Measurements from ENCODE around the gene LTN1.
"Not testable (repeated sequence)": the region's sequence is repeated elsewhere in the genome, so short reads cannot be mapped to it uniquely, and the experiment has no call there.

The LTN1 gene, protein sequence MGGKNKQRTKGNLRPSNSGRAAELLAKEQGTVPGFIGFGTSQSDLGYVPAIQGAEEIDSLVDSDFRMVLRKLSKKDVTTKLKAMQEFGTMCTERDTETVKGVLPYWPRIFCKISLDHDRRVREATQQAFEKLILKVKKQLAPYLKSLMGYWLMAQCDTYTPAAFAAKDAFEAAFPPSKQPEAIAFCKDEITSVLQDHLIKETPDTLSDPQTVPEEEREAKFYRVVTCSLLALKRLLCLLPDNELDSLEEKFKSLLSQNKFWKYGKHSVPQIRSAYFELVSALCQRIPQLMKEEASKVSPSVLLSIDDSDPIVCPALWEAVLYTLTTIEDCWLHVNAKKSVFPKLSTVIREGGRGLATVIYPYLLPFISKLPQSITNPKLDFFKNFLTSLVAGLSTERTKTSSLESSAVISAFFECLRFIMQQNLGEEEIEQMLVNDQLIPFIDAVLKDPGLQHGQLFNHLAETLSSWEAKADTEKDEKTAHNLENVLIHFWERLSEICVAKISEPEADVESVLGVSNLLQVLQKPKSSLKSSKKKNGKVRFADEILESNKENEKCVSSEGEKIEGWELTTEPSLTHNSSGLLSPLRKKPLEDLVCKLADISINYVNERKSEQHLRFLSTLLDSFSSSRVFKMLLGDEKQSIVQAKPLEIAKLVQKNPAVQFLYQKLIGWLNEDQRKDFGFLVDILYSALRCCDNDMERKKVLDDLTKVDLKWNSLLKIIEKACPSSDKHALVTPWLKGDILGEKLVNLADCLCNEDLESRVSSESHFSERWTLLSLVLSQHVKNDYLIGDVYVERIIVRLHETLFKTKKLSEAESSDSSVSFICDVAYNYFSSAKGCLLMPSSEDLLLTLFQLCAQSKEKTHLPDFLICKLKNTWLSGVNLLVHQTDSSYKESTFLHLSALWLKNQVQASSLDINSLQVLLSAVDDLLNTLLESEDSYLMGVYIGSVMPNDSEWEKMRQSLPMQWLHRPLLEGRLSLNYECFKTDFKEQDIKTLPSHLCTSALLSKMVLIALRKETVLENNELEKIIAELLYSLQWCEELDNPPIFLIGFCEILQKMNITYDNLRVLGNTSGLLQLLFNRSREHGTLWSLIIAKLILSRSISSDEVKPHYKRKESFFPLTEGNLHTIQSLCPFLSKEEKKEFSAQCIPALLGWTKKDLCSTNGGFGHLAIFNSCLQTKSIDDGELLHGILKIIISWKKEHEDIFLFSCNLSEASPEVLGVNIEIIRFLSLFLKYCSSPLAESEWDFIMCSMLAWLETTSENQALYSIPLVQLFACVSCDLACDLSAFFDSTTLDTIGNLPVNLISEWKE (N-terminal part only)

DNA sequence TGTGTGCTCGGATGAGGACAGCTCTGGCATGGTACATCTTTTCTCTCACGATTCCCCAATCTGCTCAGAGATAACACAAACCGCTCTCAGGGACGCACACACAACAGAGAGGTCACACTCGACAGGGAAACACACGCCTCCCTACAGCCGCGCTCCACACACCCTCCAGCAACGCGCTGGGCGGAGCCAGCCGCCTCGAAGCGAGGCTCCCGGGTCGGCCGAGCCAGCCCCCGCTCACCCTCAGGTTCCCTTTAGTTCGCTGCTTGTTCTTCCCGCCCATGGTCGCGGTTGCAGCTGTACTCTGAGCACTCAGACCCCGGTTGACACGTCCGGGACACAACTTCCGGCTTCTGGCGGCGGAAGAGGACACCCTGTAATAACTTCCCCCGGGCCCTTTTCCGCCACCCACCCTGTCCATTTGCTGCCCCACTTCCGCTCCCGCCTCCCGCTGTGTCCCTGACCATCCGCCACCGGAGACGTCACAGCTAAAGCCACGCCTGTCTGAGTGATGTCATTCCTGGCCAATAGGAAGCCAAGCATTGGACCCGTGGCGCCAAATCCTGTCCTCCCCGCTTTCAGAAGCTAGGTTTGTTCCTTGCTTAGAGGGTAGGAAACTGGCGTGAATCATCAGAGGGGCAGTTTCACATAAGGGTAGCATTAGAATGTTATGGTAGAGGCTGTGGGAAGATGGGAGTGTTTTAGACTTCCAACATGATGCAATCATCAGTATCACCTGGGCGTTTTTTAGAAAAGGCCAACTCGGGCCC is at the start of gene LTN1:
Gene LTN1 (minus strand): TSS at position 352 of the 767 bp plus-strand sequence. CDS start 72 bp downstream, at position 280.
- no peak for FAIRE-seq

DNA sequence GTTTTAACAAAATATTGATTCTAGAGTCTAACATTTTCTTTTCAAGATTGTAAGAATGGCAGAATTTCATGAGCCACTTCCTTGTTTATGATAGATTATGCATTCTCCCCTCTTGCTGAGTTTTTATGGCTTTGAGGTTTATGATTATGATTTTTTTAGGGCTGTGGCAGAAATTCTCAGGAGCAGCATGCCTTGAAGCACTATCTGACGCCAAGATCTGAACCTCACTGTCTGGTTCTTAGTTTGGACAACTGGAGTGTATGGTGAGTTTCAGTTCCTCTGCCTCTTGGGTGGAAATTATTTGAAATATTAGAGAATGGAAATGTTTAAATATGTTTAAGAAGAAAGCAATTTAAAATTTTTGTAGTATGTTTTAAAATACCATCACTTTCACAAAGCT is 42.0 kb upstream of the LTN1 start:
- no peak for FAIRE-seq

DNA sequence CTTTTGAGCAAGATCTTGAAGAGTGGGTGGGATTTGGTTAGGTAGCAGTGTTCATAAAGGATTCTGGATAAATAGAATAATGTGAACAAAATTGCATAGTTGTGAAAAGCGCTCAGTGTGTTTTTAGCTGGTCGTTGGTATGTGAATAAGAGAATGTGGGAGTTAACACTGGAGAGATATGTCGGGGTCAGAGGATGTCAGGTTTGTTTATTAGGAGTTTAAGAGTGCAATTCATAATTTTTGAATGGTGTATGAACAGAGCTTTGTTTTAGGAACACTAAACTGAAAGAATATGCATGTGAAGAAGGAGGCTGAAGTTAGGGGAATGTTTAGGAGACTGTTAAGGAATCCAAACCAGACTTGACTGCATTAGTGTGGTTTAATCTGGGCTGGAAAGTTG is 41.2 kb upstream of the LTN1 start:
- no peak for FAIRE-seq

DNA sequence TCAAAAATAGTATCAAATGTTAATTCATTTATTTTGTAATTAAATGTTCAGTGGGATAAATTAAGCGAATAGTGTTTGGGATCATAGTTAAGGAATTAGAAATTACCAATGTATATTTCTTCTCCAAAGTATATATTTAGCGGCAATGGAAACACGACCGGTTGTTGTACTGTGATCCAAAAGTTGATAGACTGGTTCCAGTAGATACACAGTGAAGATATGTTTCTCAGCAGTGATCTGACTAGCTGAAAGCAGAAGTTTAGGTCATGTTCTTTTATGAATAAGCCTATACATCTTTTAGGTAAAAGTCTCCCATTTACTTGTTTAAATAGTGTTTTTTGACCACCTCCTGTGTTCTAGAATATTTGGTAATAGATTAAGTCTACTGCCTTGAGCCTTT is 40.6 kb upstream of the LTN1 start:
- FAIRE-seq: no peak

DNA sequence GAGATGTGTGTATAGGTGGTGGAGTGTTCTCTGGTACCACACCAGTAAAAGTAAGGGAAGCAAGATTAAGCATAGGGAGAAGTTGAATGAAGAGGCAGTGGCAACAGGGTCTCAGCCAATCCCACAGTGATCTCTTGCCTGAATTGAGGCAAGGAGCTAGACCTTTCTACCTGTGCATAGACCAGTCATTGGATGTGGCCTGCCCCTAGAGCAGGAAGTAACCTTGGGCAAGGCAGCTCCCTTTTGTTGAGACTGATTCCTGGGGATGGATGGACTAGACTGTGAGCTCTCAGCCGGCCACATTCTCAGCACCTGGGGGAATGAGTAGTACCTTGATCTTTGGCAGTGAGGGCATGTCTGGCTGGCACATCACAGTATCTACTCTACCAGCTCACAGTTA is 38.2 kb upstream of the LTN1 start:
- no peak for FAIRE-seq

- no peak for FAIRE-seq
These were observed 36.8 kb upstream of the LTN1 start for GRCh38 chr21:29029524-29029923.

- FAIRE-seq: no peak
These were observed 32.6 kb upstream of the LTN1 start for GRCh38 chr21:29025328-29025713.

DNA sequence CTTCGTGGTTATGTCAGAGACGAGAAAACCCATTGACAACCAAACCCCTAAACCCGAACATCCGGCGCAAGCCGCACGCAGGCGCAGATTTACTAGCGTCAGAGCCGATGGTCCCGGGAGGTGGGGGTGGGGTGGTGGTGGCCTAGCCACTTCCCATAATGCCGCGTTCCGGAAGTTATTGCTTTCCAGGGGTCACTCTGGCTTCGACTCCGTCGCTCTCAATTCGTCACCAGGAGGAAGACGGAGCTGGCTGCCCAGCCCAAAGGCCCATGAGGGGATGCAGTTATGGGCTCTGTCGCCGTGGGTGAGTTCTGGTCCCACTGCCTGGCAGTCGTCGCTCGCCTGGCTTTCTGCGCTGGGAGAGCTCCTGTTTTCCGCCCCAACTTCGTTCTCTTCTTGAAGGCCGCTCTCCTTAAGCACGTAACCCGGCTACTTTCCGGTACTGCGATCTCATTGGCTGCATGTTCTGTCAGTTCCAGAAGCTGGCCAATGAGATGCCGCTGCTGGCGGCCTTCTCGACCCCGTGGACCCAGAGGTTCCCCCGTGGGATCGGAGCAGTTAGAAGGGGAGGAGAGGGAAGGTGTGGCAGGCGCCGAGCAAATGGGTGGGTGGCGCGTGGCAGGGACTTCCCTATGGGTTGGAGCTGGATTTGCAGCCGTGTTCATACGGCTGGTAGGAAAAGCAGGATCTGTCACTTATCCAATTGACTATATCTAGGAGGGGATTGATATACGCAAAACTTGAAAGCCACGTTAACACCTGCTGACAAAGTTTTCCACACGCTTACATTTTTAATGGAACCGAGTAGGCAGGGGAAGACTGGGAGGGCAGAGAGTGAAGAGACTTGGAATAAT is 32.0 kb upstream of the LTN1 start, which contains the start of gene USP16:
Gene USP16 (plus strand): TSS at position 195 of the 854 bp plus-strand sequence. CDS start 3,246 bp downstream, outside the sequence.
- no peak for FAIRE-seq

GRCh38 chr21:29022166-29022565 is 29.5 kb upstream of the LTN1 start:
- FAIRE-seq: no peak

DNA sequence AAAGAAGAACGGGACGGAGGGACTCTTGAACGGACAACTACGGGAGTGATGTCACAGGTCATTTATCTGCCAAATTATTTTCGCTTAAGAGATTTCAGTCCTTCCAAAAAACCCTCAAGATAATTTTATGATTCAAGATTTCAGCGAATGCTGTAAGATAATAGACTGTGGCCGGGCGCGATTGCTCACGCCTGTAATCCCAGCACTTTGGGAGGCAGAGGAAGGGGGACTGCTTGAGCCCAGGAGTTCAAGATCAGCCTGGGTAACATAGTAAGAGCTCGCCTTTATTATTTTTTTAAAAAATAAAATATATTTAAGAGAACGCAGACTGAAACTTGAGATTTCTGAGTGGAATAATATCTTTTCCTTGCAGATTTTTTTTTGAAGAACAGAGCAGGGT is 25.9 kb upstream of the LTN1 start:
- no peak for FAIRE-seq

DNA sequence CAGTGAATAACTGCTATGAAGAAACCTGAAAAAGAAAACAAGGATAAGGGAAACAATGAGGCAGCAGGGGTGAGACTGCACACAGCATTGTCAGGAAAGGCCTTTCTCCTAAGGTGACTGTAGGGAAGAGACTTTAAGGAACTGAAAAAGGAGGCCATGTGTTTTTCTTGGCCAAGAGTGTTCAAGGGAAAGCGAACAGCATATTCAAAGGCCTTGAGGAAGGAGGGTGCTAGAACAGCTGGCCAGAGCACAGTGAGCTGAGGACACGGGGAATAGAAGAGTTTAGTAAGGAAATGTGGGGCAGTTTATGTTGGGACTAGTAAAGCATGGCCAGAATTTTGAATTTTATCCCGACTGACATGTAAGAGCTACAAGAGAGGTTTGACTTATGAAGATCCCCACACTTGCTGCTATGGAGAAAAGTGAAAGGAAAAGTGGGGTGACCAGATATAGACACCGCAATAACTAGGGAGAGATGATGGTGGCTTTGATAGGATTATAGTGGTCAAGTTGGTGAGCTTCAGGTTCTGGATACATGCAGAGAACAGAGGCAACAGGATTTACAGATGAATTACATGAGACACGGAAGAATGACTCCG is 25.1 kb upstream of the LTN1 start:
- FAIRE-seq: no peak

DNA sequence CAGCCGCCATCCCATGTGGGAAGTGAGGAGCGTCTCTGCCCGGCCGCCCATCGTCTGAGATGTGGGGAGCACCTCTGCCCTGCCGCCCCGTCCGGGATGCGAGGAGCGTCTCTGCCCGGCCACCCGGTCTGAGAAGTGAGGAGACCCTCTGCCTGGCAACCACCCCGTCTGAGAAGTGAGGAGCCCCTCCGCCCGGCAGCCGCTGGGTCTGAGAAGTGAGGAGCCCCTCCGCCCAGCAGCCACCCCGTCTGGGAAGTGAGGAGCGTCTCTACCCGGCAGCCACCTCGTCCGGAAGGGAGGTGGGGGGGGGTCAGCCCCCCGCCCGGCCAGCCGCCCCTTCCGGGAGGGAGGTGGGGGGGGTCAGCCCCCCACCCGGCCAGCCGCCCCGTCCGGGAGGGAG is 18.6 kb upstream of the LTN1 start:
- not testable (repeated sequence) for FAIRE-seq

DNA sequence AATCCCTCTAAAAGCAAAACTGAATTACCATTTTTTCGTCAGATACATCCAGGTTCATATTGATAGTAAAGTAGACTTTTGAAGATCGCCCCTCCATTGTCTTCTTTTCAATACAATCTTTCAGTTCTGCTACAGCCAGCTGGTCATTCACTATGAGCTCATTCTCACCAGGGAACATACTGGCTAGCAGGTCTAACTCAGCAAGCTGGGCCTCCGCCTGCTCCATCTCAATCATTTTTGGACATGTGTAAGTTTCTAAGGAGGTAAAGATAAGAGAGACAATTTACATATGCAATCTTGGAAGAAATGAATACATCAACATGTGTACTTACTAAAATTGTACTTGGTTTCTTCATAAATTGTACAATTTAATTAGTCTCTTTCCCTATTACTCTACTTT is 15.7 kb upstream of the LTN1 start:
- FAIRE-seq: no peak

- no peak for FAIRE-seq
These were observed 15.1 kb upstream of the LTN1 start for GRCh38 chr21:29007810-29008209.

DNA sequence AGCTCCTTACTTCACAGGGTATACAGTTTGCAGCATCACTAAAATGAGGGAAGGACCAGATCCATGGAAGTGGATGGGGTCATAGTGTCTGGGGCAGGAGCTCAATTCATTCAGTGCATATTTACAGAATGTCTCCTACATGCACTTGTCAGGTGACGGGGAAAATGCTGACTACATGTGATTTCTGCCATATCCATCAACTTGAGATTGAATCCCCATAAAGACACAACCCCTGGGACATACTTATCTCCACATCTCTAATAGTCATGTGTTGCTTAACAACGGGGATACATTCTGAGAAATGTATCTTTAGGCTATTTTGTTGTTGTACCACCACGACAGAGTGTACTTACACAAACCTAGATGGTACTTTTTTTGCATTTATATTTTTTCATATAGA is 14.5 kb upstream of the LTN1 start:
- FAIRE-seq: no peak

- FAIRE-seq: no peak
These were observed 13.0 kb upstream of the LTN1 start for GRCh38 chr21:29005696-29006095.

GRCh38 chr21:29002442-29003144 is 9.9 kb upstream of the LTN1 start:
- peak; percentile 58 for FAIRE-seq

DNA sequence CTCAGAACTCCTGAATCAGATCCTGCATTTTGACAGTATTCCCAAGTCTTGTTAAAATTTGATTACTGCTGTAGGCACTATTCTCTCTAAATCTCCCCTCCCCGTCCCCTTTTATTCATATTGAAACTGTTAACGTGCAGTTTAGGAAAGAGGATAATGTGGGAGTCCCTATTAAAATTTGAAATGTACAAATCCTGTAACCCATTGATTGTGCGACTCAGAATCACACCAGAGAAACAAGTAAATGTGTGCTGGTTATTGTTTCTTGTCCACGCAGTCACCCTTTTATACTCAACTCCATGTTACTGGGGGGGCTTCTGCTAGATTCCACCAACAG is 584 bp upstream of the LTN1 start:
- no peak for FAIRE-seq

DNA sequence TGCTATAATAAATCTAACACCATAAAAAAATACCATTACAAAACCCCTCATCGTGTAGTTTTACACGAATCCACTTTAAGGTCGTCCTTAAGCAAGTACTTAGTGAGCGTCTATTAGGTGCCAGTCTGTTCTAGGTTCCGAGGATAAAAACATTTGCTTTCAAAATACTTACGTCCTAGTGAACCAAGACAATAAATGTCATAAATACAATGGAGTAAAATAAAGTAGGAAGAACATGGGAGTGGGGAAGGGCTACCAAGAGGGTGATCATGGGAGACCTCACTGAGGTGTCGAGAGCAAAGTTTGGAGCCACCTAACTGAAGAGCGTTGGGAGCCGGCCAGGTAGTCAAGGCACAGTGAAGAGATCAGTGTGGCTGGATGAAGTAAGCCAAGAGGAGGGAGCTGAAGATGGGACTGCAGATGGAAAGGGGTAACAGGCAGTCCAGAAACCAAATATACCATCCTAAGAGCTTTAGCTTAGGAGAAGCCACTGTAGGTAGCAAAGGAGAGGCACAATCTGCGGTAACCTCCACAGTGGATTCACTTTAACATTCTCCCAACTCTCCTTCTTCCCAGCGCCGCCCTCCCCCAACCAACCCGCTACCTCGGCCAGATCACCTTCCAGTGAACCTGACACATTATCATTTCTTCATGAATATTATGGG is 684 bp downstream of the LTN1 start:
- FAIRE-seq: no peak

- FAIRE-seq: not testable (repeated sequence)
These were observed 4.5 kb downstream of the LTN1 start for GRCh38 chr21:28988146-28988545.

All from colon (tissue), 2 donors.